Measurements from ENCODE around the gene TIMM23.

GRCh38 chr10:46000538-46000937 lies 28.2 kb downstream of the TIMM23 start:
- TF ChIP-seq CTCF (IDR thresholded peaks at IDR 0.05): no peak
- TF ChIP-seq EZH2 (IDR thresholded peaks at IDR 0.05; ENCODE audit: borderline replicate concordance, insufficient read depth, low read depth, low read length, poor library complexity, severe bottlenecking): no peak

All from B cell (primary cell).